ENCODE measurements around the gene PSMB9.

PSMB9 gene

GRCh38 chr6:32844839-32845383 is 9.1 kb upstream of the PSMB9 start:
- intact Hi-C loops (cut with DNase I; ENCODE audit: low total_unique reads), result loop anchor here (5.0 kb wide), 1 partner anchor 1033 kb away; no protein-coding TSS in a partner anchor
- H3K9me3 ChIP-seq, result no peaks in the 10 kb centered on the region
- H3K27ac ChIP-seq, result peak overlapping the region; percentile 92 to 95
- H3K36me3 ChIP-seq, result peaks cover 36 to 53% (median 48%) of the 10 kb centered on the region in 3 donors
- no peaks in the 10 kb centered on the region for H3K27me3 ChIP-seq
- DNase-seq, result no peak
- peak overlapping the region; percentile 78 to 86 for H3K4me3 ChIP-seq
- peaks cover 0 to 16% (median 11%) of the 10 kb centered on the region in 4 donors for H3K4me1 ChIP-seq
- no peak for TF ChIP-seq CTCF (IDR thresholded peaks at IDR 0.05)

- Histone ChIP-seq H3K36me3 (peaks cover 42 to 55% (median 54%) of the 10 kb centered on the region in 3 donors), H3K27ac (peak overlapping the region; percentile 92 to 95), H3K27me3 (no peaks in the 10 kb centered on the region), H3K9me3 (no peaks in the 10 kb centered on the region), H3K4me3 (peak overlapping the region; percentile 78 to 86), H3K4me1 (peaks cover 0 to 16% (median 11%) of the 10 kb centered on the region in 4 donors)
- DNase-seq, result no peak
- intact Hi-C loops (cut with DNase I; ENCODE audit: low total_unique reads), result loop anchor here (5.0 kb wide), 1 partner anchor 1033 kb away; no protein-coding TSS in a partner anchor
- TF ChIP-seq CTCF (IDR thresholded peaks at IDR 0.05), result no peak
Observed at GRCh38 chr6:32845384-32845884, 8.6 kb upstream of the PSMB9 start.

- H3K4me3 ChIP-seq, result no peak overlapping the region
- H3K4me1 ChIP-seq, result peaks cover 0 to 23% (median 17%) of the 10 kb centered on the region in 4 donors
- intact Hi-C loops (cut with DNase I; ENCODE audit: low total_unique reads), result loop anchor here (5.0 kb wide), 1 partner anchor 1035 kb away; no protein-coding TSS in a partner anchor
- H3K9me3 ChIP-seq, result no peaks in the 10 kb centered on the region
- no peak for TF ChIP-seq CTCF (IDR thresholded peaks at IDR 0.05)
- DNase-seq, result no peak
- H3K27ac ChIP-seq, result no peak overlapping the region
- no peaks in the 10 kb centered on the region for H3K27me3 ChIP-seq
- peaks cover 47 to 57% (median 56%) of the 10 kb centered on the region in 3 donors for H3K36me3 ChIP-seq
Observed at GRCh38 chr6:32847004-32847403, 7.0 kb upstream of the PSMB9 start.

GRCh38 chr6:32847795-32848194 is 6.2 kb upstream of the PSMB9 start:
- Histone ChIP-seq H3K4me1 (peaks cover 0 to 28% (median 21%) of the 10 kb centered on the region in 4 donors), H3K27me3 (no peaks in the 10 kb centered on the region), H3K27ac (no peak overlapping the region), H3K36me3 (peaks cover 47 to 57% (median 56%) of the 10 kb centered on the region in 3 donors), H3K4me3 (no peak overlapping the region), H3K9me3 (no peaks in the 10 kb centered on the region)
- TF ChIP-seq CTCF (IDR thresholded peaks at IDR 0.05), result no peak
- intact Hi-C loops (cut with DNase I; ENCODE audit: low total_unique reads), result loop anchor here (5.0 kb wide), 1 partner anchor 1035 kb away; no protein-coding TSS in a partner anchor
- no peak for DNase-seq

- Histone ChIP-seq H3K36me3 (peaks cover 47 to 57% (median 56%) of the 10 kb centered on the region in 3 donors), H3K4me1 (peaks cover 0 to 22% (median 14%) of the 10 kb centered on the region in 4 donors)
- DNase-seq, result no peak
Observed at GRCh38 chr6:32849126-32849525, 4.9 kb upstream of the PSMB9 start.

More at GRCh38 chr6:32849126-32849525, 4.9 kb upstream of the PSMB9 start:
- intact Hi-C loops (cut with DNase I; ENCODE audit: low total_unique reads), result loop anchor here (5.0 kb wide), 1 partner anchor 1037 kb away; no protein-coding TSS in a partner anchor
- Histone ChIP-seq H3K9me3 (no peaks in the 10 kb centered on the region), H3K27me3 (no peaks in the 10 kb centered on the region), H3K4me3 (no peak overlapping the region), H3K27ac (no peak overlapping the region)
- TF ChIP-seq CTCF (IDR thresholded peaks at IDR 0.05), result no peak
